ENCODE data around the gene TESPA1.

DNA sequence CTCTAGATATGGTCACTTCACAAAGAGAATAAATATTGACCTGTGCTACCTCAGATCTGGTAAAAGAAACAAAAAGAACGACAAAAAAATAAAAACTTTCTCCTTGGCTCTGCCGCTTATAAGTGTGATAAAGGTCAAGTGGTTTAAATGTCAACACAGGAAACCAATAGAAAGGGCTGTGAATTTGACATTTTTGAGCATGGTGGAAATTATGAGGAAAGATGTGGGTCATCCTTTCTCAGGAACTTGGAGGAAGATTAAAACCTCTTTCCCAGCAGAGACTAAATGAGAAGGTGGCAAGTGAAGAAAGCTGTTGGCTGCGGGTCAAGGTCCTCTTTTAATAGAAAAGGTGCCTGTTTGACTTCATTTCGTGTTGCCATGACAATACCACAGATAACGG, 28.2 kb downstream of the TESPA1 start:
- TF ChIP-seq, protein P1, sequence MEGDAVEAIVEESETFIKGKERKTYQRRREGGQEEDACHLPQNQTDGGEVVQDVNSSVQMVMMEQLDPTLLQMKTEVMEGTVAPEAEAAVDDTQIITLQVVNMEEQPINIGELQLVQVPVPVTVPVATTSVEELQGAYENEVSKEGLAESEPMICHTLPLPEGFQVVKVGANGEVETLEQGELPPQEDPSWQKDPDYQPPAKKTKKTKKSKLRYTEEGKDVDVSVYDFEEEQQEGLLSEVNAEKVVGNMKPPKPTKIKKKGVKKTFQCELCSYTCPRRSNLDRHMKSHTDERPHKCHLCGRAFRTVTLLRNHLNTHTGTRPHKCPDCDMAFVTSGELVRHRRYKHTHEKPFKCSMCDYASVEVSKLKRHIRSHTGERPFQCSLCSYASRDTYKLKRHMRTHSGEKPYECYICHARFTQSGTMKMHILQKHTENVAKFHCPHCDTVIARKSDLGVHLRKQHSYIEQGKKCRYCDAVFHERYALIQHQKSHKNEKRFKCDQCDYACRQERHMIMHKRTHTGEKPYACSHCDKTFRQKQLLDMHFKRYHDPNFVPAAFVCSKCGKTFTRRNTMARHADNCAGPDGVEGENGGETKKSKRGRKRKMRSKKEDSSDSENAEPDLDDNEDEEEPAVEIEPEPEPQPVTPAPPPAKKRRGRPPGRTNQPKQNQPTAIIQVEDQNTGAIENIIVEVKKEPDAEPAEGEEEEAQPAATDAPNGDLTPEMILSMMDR (IDR thresholded peaks at IDR 0.05): no peak
- no peak for TF ChIP-seq ZFX (IDR thresholded peaks at IDR 0.05; ENCODE audit: borderline replicate concordance)

Measured in 22Rv1 (cell line).